H1 (cell line): ENCODE measurements around the gene AOPEP. TPM values are rescaled to one million over a fixed set of nuclear protein-coding genes. Genes with fewer than 3 reads are reported as not detected.

Experiments used
- CTCF ChIA-PET: fragments of 300-600 bp; sonication (Branson Sonifier 250); formaldehyde crosslinking; loops from one replicate; lab custom pipeline; 2021; ENCODE audit not compliant: partially characterized antibody; lab: Charles Lee
- POLR2A ChIA-PET: fragments of 300-600 bp; sonication (Branson Sonifier 250); formaldehyde crosslinking; loops from one replicate; lab custom pipeline; 2021; ENCODE audit warnings: inconsistent platforms; ENCODE audit not compliant: partially characterized antibody; lab: Charles Lee
- DNase-seq, 2 experiments: peaks; one replicate each; pipeline versions ENCODE4 v3.0.0 to v3.0.0-alpha.2; 2010 to 2022; ENCODE audit warnings: low spot score in 2 of 2, low read depth in 1 of 2, mixed read lengths in 1 of 2
- FAIRE-seq: peaks from 2 replicates; lab custom pipeline; 2011; peaks lifted over from hg19 to GRCh38; lab: Jason Lieb, UNC
- H2AFZ ChIP-seq: 2 replicates; pipeline ENCODE4 v1.8.1; 2012; ENCODE audit warnings: low read length, inconsistent platforms
- H2AK5ac ChIP-seq: 2 replicates; pipeline ENCODE4 v1.6.1; 2013; ENCODE audit warnings: low read depth, low read length
- H2BK120ac ChIP-seq: replicated peaks from 2 replicates; pipeline ENCODE3; 2013; ENCODE audit warnings: low read depth, low read length, inconsistent platforms
- H2BK12ac ChIP-seq: 2 replicates; pipeline ENCODE4 v1.6.1; 2013; ENCODE audit warnings: low read depth, low read length
- H2BK15ac ChIP-seq: 2 replicates; pipeline ENCODE4 v1.6.1; 2013; ENCODE audit warnings: low read length
- H2BK20ac ChIP-seq: 2 replicates; pipeline ENCODE4 v1.6.1; 2013; ENCODE audit warnings: low read length
- H2BK5ac ChIP-seq: 2 replicates; pipeline ENCODE4 v1.6.1; 2013; ENCODE audit warnings: low read depth, low read length
- H3K14ac ChIP-seq: 2 replicates; pipeline ENCODE4 v1.6.1; 2013; ENCODE audit warnings: inconsistent platforms; ENCODE audit not compliant: insufficient read length
- H3K18ac ChIP-seq: 2 replicates; pipeline ENCODE4 v1.6.1; 2013; ENCODE audit warnings: low read length; ENCODE audit errors: extremely low read depth
- H3K23ac ChIP-seq: 2 replicates; pipeline ENCODE4 v1.6.1; 2013; ENCODE audit warnings: inconsistent platforms; ENCODE audit not compliant: insufficient read length
- H3K23me2 ChIP-seq: 2 replicates; pipeline ENCODE4 v1.6.1; 2013; ENCODE audit warnings: low read depth, low read length
- H3K27ac ChIP-seq: 2 replicates; pipeline ENCODE4 v1.6.1; 2011; ENCODE audit warnings: low read depth, low read length, inconsistent platforms
- H3K27me3 ChIP-seq, 4 experiments: replicated peaks in 1 of 4; 1 replicate in 1 of 4; 2 replicates in 3 of 4; pipeline versions ENCODE4 v1.6.1 to v1.8.1; 2011 to 2013; ENCODE audit warnings: low read length in 3 of 4, mild to moderate bottlenecking in 3 of 4, inconsistent platforms in 2 of 4, mixed read lengths in 2 of 4, moderate library complexity in 1 of 4; ENCODE audit not compliant: control insufficient read depth in 3 of 4, insufficient read depth in 3 of 4; ENCODE audit errors: extremely low read depth in 1 of 4
- H3K36me3 ChIP-seq, 4 experiments: 2 replicates each; pipeline versions ENCODE4 v1.6.1 to v1.8.1; 2011 to 2013; ENCODE audit warnings: mild to moderate bottlenecking in 4 of 4, low read length in 3 of 4, moderate library complexity in 2 of 4, control low read depth in 1 of 4, inconsistent platforms in 1 of 4; ENCODE audit not compliant: insufficient read depth in 4 of 4, control insufficient read depth in 2 of 4
- H3K4ac ChIP-seq: replicated peaks from 2 replicates; pipeline ENCODE3; 2013; ENCODE audit warnings: low read length, low read depth, mixed read lengths, inconsistent platforms; ENCODE audit not compliant: insufficient read length
- H3K4me1 ChIP-seq, 4 experiments: replicated peaks in 1 of 4; 1 replicate in 1 of 4; 2 replicates in 3 of 4; pipeline versions ENCODE4 v1.6.1 to v1.8.1; 2011 to 2013; ENCODE audit warnings: low read length in 3 of 4, inconsistent platforms in 2 of 4, mixed read lengths in 1 of 4; ENCODE audit not compliant: insufficient read depth in 4 of 4, control insufficient read depth in 3 of 4
- H3K4me2 ChIP-seq, 2 experiments: 2 replicates each; pipeline versions ENCODE4 v1.6.1 to v1.8.1; 2011 to 2013; ENCODE audit warnings: low read depth in 2 of 2, low read length in 2 of 2, control low read depth in 1 of 2, inconsistent platforms in 1 of 2, mild to moderate bottlenecking in 1 of 2; ENCODE audit not compliant: insufficient read depth in 1 of 2
- H3K4me3 ChIP-seq, 4 experiments: fragments of 200-600, 300-600 bp in 1 of 4; sonication (generic), shearing (Covaris generic), sonication (Bioruptor Twin) in 1 of 4; 2 replicates each; pipeline versions ENCODE4 v1.5.1 to v1.8.1; 2011 to 2016; ENCODE audit warnings: low read length in 4 of 4, low read depth in 3 of 4, control low read depth in 2 of 4, inconsistent platforms in 2 of 4, mild to moderate bottlenecking in 2 of 4, mixed read lengths in 1 of 4, moderate library complexity in 1 of 4; ENCODE audit not compliant: insufficient read depth in 2 of 4; ENCODE audit errors: extremely low read depth in 1 of 4
- H3K56ac ChIP-seq: replicated peaks from 2 replicates; pipeline ENCODE3; 2013; ENCODE audit warnings: low read depth, mild to moderate bottlenecking, mixed read lengths, low read length, inconsistent platforms; ENCODE audit not compliant: insufficient read length
- H3K79me1 ChIP-seq: 2 replicates; pipeline ENCODE4 v1.6.1; 2013; ENCODE audit warnings: low read depth, low read length, control low read depth
- H3K79me2 ChIP-seq, 2 experiments: 2 replicates each; pipeline versions ENCODE4 v1.6.1 to v1.8.1; 2012 to 2013; ENCODE audit warnings: low read length in 2 of 2, mild to moderate bottlenecking in 2 of 2, inconsistent platforms in 1 of 2; ENCODE audit not compliant: insufficient read depth in 2 of 2, control insufficient read depth in 1 of 2
- H3K9ac ChIP-seq, 4 experiments: replicated peaks in 1 of 4; 1 replicate in 1 of 4; 2 replicates in 3 of 4; pipeline versions ENCODE4 v1.6.1 to v1.8.1; 2011 to 2013; ENCODE audit warnings: low read depth in 3 of 4, low read length in 3 of 4, control low read depth in 2 of 4, mild to moderate bottlenecking in 2 of 4, moderate library complexity in 2 of 4, inconsistent platforms in 1 of 4; ENCODE audit errors: extremely low read depth in 1 of 4
- H3K9me3 ChIP-seq, 2 experiments: 2 replicates each; pipeline versions ENCODE4 v1.6.1 to v1.8.1; 2012 to 2013; ENCODE audit warnings: mild to moderate bottlenecking in 2 of 2, moderate library complexity in 2 of 2, control low read depth in 1 of 2, inconsistent platforms in 1 of 2, low read depth in 1 of 2, low read length in 1 of 2, mixed read lengths in 1 of 2; ENCODE audit not compliant: insufficient read depth in 2 of 2
- H4K20me1 ChIP-seq, 2 experiments: replicated peaks in 1 of 2; 2 replicates each; pipeline versions ENCODE3 to v1.8.1; 2011 to 2013; ENCODE audit warnings: inconsistent platforms in 2 of 2, low read length in 2 of 2, mild to moderate bottlenecking in 1 of 2; ENCODE audit not compliant: insufficient read depth in 2 of 2, control insufficient read depth in 1 of 2
- H4K5ac ChIP-seq: 2 replicates; pipeline ENCODE4 v1.6.1; 2013; ENCODE audit warnings: low read length, low read depth, mixed read lengths, inconsistent platforms; ENCODE audit not compliant: insufficient read length
- H4K8ac ChIP-seq: 2 replicates; pipeline ENCODE4 v1.8.0; 2013; ENCODE audit warnings: mild to moderate bottlenecking, moderate library complexity, low read length, inconsistent platforms; ENCODE audit not compliant: insufficient read depth; ENCODE audit errors: extremely low read depth
- H4K91ac ChIP-seq: replicated peaks from 2 replicates; pipeline ENCODE3; 2013; ENCODE audit warnings: low read length, mixed read lengths, inconsistent platforms; ENCODE audit not compliant: insufficient read length
- JUN ChIP-seq: IDR thresholded peaks from 2 replicates; pipeline ENCODE4 v1.6.1; 2011; ENCODE audit warnings: low read depth, mild to moderate bottlenecking, improper control_type of control experiment, low read length
- WGBS, 2 experiments: shearing (Covaris generic) in 1 of 2; methylation state at CpG; one replicate each; pipeline versions ENCODE4 v1.1.6 to v1.1.7; 2013 to 2015; ENCODE audit warnings: low lambda C conversion rate in 2 of 2, mixed read lengths in 2 of 2, inconsistent platforms in 1 of 2, low coverage in 1 of 2, missing lambda C conversion rate in 1 of 2; ENCODE audit not compliant: insufficient replicate concordance in 2 of 2, insufficient coverage in 1 of 2, insufficient read length in 1 of 2; ENCODE audit errors: extremely low coverage in 1 of 2, missing lambda C conversion rate in 1 of 2; 5-methylcytosine and 5-hydroxymethylcytosine counted together
- polyA plus RNA-seq, 7 experiments: library from polyadenylated mRNA; depleted of rRNA in 3 of 7; stranded (reverse) in 5 of 7; unstranded in 2 of 7; fragments of >200 nt in 5 of 7; fragments of 200-250 nt in 2 of 7; gene quantifications; 1 replicate in 5 of 7; 2 replicates in 1 of 7; 4 replicates in 1 of 7; pipeline versions ENCODE4 v1.2.1 to v1.2.3, GENCODE V29; 2011 to 2013; ENCODE audit warnings: missing spikeins in 2 of 7, mixed read lengths in 2 of 7
- total RNA-seq: library from RNA; stranded (reverse); fragmentation: NEBNext Ultra II Directional; extraction: Animal tissue kit (Norgen Biotek cat#: 25700); gene quantifications from 2 replicates; pipeline ENCODE4 v1.2.1, GENCODE V29; 2021

AOPEP gene
- total and polyA plus RNA-seq, 2 of the 8 experiments (the other 6 are each of a cell fraction or from before 2014, with no cell fraction given), result 6.1 to 14.3 TPM

DNA sequence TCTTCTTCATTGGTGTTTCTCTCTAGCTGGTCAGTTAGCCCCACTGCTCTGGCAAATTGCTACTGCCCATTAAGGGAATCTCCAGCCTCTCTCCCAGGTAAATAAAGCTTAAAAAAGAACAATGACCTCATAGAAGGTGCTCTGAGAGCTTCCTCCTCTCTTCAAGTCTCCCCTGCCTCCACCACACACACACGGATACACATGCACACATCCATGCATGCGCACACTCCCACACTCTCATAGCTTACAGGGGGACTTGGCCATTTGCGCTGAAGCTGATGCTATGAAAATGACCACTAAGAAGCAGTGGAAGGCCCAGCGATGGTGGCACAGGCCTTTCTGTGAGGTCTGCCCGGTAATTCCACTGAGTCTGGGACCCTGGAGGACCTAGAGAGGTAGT, 250.9 kb downstream of the AOPEP start:
- Histone ChIP-seq H2AK5ac (no peak overlapping the region), H3K18ac (no peak overlapping the region), H2BK20ac (no peak overlapping the region), H2BK120ac (no peak overlapping the region), H3K4me3 (no peak overlapping the region), H3K23me2 (no peaks in the 10 kb centered on the region), H2BK12ac (no peak overlapping the region), H3K27ac (no peak overlapping the region), H3K36me3 (no peaks in the 10 kb centered on the region), H3K14ac (no peak overlapping the region), H3K79me2 (no peaks in the 10 kb centered on the region), H3K4ac (no peak overlapping the region), H4K20me1 (no peaks in the 10 kb centered on the region), H2AFZ (no peak overlapping the region), H3K9ac (no peak overlapping the region), H4K8ac (peak overlapping the region; percentile 36; the same call in 1 of the 2 replicates), H4K5ac (no peak overlapping the region), H3K79me1 (no peaks in the 10 kb centered on the region), H3K23ac (no peak overlapping the region), H4K91ac (no peak overlapping the region), H2BK5ac (no peak overlapping the region), H3K27me3 (no peaks in the 10 kb centered on the region), H3K56ac (no peak overlapping the region), H2BK15ac (no peak overlapping the region), H3K9me3 (no peaks in the 10 kb centered on the region), H3K4me1 (peaks cover 4 to 20% (median 11%) of the 10 kb centered on the region in 4 experiments; a peak in 6 of 7 replicates), H3K4me2 (no peak overlapping the region)
- TF ChIP-seq JUN, result no peak
- CTCF ChIA-PET, result interaction anchor here (0.9 to 1.5 kb wide), 4 partner anchors 8 to 29 kb away, joined by 3 to 5 read pairs (median 3); no protein-coding TSS in a partner anchor
- no peak for DNase-seq
- no peak for FAIRE-seq
- WGBS, 2 experiments, result 90% methylated on average over 5 of the region's 5 CpGs; no CpG with 5 or more reads in 1 of the 2 experiments
- POLR2A ChIA-PET, result no interaction called here
